ENCODE results near the gene NAA40.
A peak's percentile ranks its signal among the peaks of the same experiment; 100 is the strongest.

The NAA40 gene

DNA sequence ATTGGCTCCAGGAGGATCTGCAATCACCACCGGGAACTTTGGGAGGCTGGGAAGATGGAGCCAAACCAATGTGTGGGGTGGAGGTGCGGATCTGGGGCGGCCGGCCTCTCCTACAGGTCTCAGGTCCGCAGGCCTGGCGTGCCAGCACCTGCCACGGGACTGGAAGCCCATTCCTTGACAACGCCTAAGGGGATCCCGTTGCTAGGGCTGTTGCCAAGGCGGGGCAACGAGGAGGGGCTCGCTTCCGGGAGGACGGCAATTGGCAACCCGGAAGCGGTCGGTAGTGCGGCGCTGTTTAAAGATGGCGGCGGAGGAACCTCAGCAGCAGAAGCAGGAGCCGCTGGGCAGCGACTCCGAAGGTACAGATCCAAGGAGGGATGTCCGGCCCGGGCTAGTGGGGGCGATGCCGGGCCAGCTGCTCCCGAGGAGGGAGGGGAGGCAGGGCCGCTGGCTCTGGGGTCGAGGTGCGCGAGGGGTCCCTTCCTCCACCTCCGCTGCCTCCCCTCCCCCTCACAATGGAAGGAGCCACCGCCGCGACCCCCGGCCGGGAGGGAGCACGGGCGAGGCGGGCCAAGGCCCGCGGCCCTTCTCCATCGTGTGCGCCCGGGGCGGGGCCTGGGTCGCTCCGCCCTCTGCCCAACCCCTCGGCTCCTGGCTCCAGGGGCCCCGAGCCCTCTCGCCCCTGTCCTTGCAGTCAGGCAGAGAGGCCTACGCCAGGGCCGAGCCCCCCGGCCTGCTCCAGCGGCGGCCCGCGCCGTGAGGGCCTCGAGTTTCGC lies 47.5 kb downstream of the NAA40 start, which contains the start of gene OTUB1:
Gene OTUB1 (plus strand): TSS at position 283 of the 776 bp plus-strand sequence. CDS start 19 bp downstream, at position 302.
- DNase-seq (ENCODE audit: low read depth in 2 of 2, low spot score in 1 of 2) = peak; percentile 67 to 77

DNA sequence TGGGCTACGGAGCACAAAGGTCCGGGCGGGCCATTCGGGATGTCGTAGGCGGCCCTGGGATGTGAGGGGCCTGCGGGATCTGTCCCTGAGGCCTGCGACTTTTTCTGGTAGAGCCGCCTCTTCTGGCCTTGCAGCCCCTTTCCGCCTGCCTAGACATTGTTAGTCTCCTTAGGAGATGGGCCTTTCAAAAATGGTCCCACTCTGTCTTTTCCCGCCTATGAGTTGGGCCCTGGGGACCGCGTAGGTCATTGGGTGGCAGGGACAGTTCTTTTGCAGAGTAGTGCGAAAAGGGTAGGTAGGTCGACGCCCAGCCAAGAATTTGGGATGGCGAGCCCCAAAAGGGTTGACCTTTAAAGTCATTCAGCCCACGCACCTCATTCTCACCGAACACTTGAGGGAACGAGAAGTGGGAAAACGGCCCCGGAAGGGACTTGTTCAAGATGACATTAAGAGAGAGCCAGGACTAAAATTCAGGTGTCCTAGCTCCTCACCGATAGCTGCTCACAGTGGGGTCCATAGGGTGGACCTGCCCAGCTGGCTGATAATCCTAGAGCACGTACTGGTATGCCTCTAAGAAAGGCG lies 48.2 kb downstream of the NAA40 start:
- DNase-seq (ENCODE audit: low read depth in 2 of 2, low spot score in 1 of 2) = no peak

DNA sequence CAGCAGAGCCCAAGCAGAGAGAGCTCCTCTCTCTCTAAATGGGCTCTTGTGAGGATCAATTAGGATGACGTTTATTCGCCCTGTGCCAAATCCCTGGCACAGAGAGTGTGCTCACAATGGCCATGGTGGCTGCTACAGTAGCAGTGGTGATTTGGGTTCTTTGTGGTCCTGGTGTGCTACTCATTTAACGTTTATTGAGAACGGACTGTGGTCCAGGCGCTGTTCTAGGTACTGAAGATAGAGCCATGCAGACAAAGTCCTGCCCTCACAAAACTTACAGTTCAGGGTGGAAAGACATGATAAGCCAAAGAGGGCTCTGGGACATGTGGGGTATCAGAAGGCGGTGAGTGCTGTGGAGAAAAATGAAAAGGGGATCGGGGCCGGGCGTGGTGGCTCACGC lies 52.8 kb downstream of the NAA40 start:
- no peak for DNase-seq (ENCODE audit: low read depth in 2 of 2, low spot score in 1 of 2)

DNA sequence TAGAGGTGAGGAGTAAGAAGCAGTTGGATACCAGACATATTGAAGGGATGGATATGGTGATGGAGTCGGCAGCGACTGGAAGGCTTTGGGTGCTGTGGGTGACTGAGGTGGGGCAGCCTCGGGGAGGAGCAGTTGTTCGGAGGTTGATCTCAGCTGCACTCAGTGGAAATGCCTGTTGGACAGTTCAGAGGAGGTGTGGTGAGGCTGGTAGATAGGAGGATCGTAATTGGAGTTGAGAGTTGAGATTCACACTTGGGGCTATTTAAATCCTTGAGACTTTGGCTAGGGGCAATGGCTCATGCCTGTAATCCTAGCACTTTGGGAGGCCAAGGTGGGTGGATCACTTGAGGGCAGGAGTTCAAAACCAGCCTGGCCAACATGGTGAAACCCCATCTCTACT lies 54.3 kb downstream of the NAA40 start:
- no peak for DNase-seq (ENCODE audit: low read depth in 2 of 2, low spot score in 1 of 2)

DNA sequence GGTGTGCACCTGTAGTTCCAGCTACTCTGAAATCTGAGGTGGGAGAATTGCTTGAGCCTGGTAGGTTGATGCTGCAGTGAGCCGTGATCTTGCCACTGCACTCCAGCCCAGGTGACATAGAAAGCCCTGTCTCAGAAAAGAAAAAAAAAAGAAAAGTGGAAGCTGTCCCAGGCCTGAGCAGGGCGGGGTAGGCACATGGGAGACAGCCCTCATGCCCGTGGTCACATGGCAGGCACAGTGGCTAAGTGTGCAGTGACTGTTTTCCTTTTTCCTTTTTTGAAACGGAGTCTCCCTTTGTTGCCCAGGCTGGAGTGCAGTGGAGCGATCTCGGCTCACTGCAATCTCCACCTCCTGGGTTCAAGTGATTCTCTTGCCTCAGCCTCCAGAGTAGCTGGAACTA lies 55.2 kb downstream of the NAA40 start:
- no peak for DNase-seq (ENCODE audit: low read depth in 2 of 2, low spot score in 1 of 2)

- no peak for DNase-seq (ENCODE audit: low read depth in 2 of 2, low spot score in 1 of 2)
These were observed 57.7 kb downstream of the NAA40 start for GRCh38 chr11:63996512-63996911.

GRCh38 chr11:63997104-63997700 lies 58.4 kb downstream of the NAA40 start:
- no peak for DNase-seq (ENCODE audit: low read depth in 2 of 2, low spot score in 1 of 2)

- DNase-seq (ENCODE audit: low read depth in 2 of 2, low spot score in 1 of 2) = no peak
These were observed 59.1 kb downstream of the NAA40 start for GRCh38 chr11:63997801-63998337.

- no peak for DNase-seq (ENCODE audit: low read depth in 2 of 2, low spot score in 1 of 2)
These were observed 60.0 kb downstream of the NAA40 start for GRCh38 chr11:63998558-63999348.

DNA sequence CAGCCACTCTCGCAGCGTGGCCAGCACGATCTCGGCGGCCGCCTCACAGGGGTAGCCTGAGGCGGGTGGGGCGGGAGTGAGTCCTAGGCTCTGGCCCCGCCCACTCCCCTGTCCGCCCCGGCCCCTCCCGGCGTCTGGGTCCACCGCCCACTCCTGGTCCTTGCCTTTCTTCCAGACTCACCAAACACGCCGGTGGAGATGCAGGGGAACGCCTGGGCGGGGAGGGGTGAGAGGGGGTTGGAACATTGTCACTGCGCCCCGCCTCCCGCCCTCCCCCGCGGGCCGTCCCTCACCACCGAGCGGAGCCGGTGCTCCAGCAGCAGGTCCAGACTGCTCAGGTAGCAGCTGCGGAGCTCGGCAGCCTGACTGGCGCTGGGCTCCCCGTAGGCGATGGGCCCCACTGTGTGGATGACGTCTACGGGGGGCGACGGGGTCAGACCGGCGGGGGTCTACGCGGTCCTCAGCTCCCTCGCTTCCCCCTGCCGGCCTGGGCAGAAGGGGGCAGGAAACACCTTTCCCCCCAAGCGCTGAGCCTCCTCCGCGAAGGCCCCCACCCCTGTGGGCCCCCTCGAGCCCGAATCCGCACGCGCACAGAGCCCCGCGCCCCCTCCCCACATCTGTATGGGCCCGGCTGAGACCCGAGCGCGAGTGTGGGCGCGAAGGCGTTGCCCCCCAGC lies 60.7 kb downstream of the NAA40 start:
- DNase-seq (ENCODE audit: low read depth in 2 of 2, low spot score in 1 of 2) = peak; percentile 25 to 44

DNA sequence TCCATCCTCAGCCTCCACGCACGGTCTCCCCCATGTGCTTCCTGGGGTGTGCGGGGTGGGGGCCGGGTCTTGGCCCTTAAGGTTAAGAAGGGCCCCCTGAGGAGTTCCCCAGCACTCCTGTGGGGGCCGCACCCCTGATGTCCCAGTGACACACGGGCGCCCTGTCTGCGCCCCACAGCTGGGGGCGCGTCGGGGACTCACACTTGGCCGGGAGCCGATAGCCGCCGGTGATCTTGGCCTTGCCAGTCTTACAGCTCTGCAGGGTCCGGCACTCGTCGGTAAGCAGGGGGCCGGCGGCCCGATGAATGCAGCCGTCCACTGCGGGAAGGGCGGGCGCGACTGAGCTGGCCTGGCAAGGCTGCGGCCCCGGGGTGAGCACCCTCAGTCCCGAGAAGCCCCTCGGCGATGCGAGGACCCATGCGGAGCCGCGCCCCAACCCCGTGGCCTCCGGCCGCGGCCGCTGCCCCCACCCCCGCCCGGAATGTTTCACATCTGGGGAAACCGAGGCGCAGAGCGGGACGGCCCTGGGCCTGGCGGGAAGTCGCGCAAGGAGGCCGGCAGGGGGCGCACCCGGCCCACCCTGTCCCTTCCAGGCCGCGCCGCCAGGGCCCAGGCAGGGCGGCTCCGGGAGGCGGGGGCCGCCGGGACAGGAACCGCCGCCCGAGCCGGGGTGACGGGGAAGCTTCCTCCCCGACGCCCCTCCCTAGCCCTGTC lies 61.4 kb downstream of the NAA40 start:
- DNase-seq (ENCODE audit: low read depth in 2 of 2, low spot score in 1 of 2) = peak; percentile 27 to 34

DNA sequence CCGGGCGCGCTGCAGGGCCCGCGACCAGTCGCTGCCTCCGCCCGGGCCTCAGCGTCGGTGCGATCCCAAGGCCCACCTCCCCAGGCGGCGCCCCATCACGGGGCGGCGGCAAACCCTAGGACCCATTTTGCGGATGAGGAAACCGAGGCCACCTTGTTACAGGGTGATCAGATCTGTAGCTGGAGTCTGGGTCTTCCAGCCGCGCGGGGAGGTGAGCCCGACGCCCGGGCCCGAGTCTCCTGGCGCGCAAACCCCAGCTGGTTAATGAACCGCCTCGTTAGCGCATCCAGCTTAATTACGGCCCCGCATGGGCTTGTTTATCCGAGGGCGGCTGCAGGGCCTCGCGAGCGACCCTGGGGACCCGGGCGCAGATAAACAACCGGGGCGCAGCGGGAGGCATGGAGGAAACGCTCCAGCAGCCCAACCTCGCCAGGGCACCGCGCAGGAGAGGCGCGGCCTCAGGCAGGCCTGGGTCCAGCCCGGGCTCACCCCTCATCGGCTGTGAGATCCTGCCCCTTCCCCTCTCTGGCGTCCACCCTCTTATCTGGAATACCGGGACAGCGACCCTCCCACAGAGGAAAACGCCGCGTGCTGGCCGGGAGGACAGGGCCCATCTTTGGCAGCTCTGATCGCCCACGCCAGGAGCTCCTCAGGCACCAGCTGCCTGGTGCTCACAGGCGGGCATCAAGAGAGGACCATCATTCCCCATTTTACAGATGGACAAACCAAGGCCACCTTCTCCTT lies 62.1 kb downstream of the NAA40 start:
- DNase-seq (ENCODE audit: low read depth in 2 of 2, low spot score in 1 of 2) = no peak

DNA sequence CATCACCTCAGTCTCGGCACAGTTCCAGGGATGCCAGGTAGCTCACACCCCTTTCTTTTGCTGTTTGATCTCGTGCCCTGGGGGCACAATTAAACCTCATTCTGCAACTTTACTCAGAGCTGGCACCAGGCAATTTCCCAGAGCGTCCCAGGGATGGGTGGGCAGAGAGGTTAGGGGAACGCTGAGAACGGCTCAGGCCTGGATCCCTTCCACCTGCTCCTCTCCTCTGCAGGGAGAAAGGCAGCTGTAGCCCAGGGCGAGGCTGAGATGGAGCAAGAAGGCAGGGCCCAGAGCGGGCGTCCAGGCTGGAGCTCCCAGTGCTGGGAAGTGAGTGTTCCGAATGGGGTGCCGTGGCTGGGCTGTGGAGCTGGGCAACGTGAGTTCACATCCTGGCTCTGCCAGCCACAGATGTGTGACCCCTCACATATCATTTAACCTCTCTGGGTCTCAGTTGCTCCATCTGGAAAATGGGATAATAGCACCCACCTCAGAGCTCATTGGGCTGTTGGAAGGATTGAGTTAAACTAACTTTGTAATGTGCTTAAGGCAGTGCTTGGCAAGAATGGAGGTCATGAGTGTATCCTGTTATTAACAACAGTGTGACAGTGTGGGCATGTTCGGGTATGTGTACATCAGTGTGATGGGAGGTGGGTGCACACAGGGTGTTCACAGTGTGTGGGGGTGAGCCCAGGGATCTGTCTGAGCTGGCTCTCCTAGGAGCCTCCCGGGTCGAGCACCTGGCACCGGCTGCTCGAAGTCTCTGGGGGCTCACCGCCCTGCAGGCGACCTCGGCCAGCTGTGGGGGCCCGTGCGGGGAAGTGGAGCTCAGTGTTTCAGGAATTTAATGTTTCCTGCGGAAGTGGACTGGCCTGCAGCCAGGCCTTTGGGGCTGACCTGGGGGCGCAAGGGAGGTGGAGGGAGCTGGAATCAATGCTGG lies 63.0 kb downstream of the NAA40 start:
- no peak for DNase-seq (ENCODE audit: low read depth in 2 of 2, low spot score in 1 of 2)

- DNase-seq (ENCODE audit: low read depth in 2 of 2, low spot score in 1 of 2) = no peak
These were observed 65.2 kb downstream of the NAA40 start for GRCh38 chr11:64003807-64004589.

DNA sequence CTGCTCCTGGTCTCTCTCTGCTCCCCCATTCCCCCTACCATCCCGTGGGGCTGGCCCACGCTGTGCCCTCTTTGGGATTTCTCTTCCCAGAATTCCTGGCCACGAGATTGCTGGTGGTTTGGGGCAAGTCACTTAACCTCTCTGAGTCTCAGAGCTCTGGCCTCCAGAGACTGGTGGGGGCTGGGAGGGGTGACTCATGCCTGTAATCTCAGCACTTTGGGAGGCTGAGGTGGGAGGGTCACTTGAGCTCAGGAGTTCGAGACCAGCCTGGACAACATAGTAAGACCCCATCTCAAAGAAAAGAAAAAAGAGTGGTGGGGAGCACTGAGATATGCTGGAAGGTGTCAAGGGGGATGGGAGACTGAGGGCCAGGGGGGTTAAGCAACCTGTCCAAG lies 65.8 kb downstream of the NAA40 start:
- no peak for DNase-seq (ENCODE audit: low read depth in 2 of 2, low spot score in 1 of 2)

DNA sequence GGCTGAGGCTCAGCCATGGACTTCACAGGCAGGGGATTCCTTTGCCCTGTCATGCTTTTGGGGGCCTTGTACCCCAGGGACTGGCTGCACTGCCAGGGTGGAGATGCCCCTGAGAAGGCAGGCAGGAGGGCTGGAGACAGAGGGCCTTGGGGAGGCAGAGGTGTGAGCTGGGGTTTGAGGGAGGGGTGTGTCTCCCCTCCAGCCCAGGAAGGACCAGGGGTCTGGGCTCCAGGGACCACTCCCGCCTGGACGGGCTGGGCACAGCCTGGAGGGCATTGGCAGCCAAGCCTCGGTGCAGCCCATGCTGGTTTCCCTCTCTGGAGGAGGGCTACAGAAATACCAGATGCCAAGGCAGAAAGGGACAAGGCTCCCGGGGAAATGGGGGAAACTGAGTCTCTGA lies 66.9 kb downstream of the NAA40 start:
- DNase-seq (ENCODE audit: low read depth in 2 of 2, low spot score in 1 of 2) = no peak

DNA sequence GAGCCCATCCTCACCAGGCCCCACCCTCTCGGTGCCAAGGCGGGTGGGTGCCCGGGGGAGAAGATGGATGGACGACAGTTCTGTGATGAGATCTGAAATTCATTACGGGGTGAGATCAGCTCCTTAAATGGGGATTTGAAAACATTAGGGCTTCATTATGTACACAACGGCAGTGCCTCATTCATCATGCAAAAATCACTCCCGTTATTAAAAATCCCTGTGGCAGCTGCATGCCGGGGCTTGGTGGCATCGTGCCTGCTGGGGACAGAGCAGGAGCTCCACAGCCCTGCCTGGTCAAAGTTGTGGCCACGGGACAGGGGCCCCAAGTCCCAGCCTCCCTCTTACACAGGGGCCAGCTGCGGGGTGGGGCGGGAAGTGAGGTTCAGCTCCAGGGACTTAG lies 67.6 kb downstream of the NAA40 start:
- DNase-seq (ENCODE audit: low read depth in 2 of 2, low spot score in 1 of 2) = no peak

Measured in stimulated activated CD8-positive, alpha-beta memory T cell treated with anti-CD3 and anti-CD28 coated beads, Interleukin-4, amount 100 ng/mL, for 4 hours (primary cell).